HEK293 (cell line): ENCODE data around the gene ADH6.

Source experiments
- CTCF ChIA-PET: fragments of 350-600 bp; formaldehyde crosslinking; extraction: SDS; loops from one replicate; lab custom pipeline; 2021; ENCODE audit warnings: antibody characterized with exemption; lab: Yijun Ruan, JAX
- POLR2A ChIA-PET: fragments of 300-600 bp; formaldehyde crosslinking; extraction: SDS; loops from one replicate; lab custom pipeline; 2020; ENCODE audit warnings: antibody characterized with exemption, inconsistent platforms; lab: Yijun Ruan, JAX
- H3K27ac ChIP-seq: fragments of 200-500 bp; sonication (Bioruptor generic); 2 replicates; pipeline ENCODE4 v1.5.1; 2014; ENCODE audit warnings: low read depth, low read length, control low read depth, inconsistent platforms; ENCODE audit errors: extremely low read depth
- H3K36me3 ChIP-seq, 2 experiments: fragments of 200-500 bp in 1 of 2; sonication (Bioruptor generic) in 1 of 2; 1 replicate in 1 of 2; 2 replicates in 1 of 2; pipeline ENCODE4 v1.5.1; 2014 to 2017; ENCODE audit warnings: inconsistent platforms in 2 of 2, low read length in 2 of 2; ENCODE audit not compliant: control insufficient read depth in 2 of 2, insufficient read depth in 1 of 2
- H3K4me1 ChIP-seq: fragments of 200-500 bp; sonication (Bioruptor generic); 2 replicates; pipeline ENCODE4 v1.5.1; 2014; ENCODE audit warnings: mild to moderate bottlenecking, low read length, inconsistent platforms; ENCODE audit not compliant: control insufficient read depth, insufficient read depth
- H3K4me3 ChIP-seq: 2 replicates; pipeline ENCODE4 v1.5.1; 2011; ENCODE audit warnings: low read depth, mild to moderate bottlenecking, control low read depth, low read length, moderate library complexity
- H3K9me3 ChIP-seq: fragments of 200-500 bp; sonication (Bioruptor generic); 2 replicates; pipeline ENCODE4 v1.5.1; 2014; ENCODE audit warnings: low read depth, low read length, inconsistent platforms; ENCODE audit not compliant: control insufficient read depth, insufficient read depth
- BCL11B ChIP-seq: fragments of 450-650 bp; formaldehyde crosslinking; IDR thresholded peaks from 2 replicates; pipeline ENCODE4 v1.5.1; 2016; ENCODE audit warnings: low read depth, missing biosample characterization, missing genetic modification characterization
- GLI2 ChIP-seq: fragments of 450-650 bp; formaldehyde crosslinking; IDR thresholded peaks from 2 replicates; pipeline ENCODE4; 2017; ENCODE audit warnings: missing biosample characterization, missing genetic modification characterization, low read depth, borderline replicate concordance
- GLI4 ChIP-seq: fragments of 450-650 bp; formaldehyde crosslinking; IDR thresholded peaks from 2 replicates; pipeline ENCODE4 v1.5.1; 2016; ENCODE audit warnings: missing biosample characterization, missing genetic modification characterization
- PBX3 ChIP-seq: sonication (generic); formaldehyde crosslinking; IDR thresholded peaks from 2 replicates; pipeline ENCODE4 v1.8.1; 2022; ENCODE audit warnings: mild to moderate bottlenecking, moderate library complexity, missing genetic modification reagents
- PRDM1 ChIP-seq: fragments of 450-650 bp; formaldehyde crosslinking; IDR thresholded peaks from 2 replicates; pipeline ENCODE4; 2016; ENCODE audit warnings: missing biosample characterization, missing genetic modification characterization
- PRDM6 ChIP-seq: fragments of 450-650 bp; formaldehyde crosslinking; IDR thresholded peaks from 2 replicates; pipeline ENCODE4 v1.5.1; 2017; ENCODE audit warnings: missing biosample characterization, missing genetic modification characterization
- SCRT1 ChIP-seq: fragments of 450-650 bp; formaldehyde crosslinking; IDR thresholded peaks from 2 replicates; pipeline ENCODE4 v1.5.1; 2016; ENCODE audit warnings: missing biosample characterization, missing genetic modification characterization, borderline replicate concordance
- SP7 ChIP-seq: fragments of 450-650 bp; formaldehyde crosslinking; IDR thresholded peaks from 2 replicates; pipeline ENCODE4 v1.5.1; 2016; ENCODE audit warnings: missing biosample characterization, missing genetic modification characterization
- ZBTB49 ChIP-seq: fragments of 450-650 bp; formaldehyde crosslinking; IDR thresholded peaks from 2 replicates; pipeline ENCODE4 v1.5.1; 2016; ENCODE audit warnings: missing biosample characterization, missing genetic modification characterization, low read depth
- ZNF138 ChIP-seq: fragments of 450-650 bp; formaldehyde crosslinking; IDR thresholded peaks from 2 replicates; pipeline ENCODE4 v1.5.1; 2016; ENCODE audit warnings: missing biosample characterization, missing genetic modification characterization, borderline replicate concordance
- ZNF184 ChIP-seq: fragments of 450-650 bp; IDR thresholded peaks from 2 replicates; pipeline ENCODE4 v1.5.1; 2018; ENCODE audit warnings: missing biosample characterization, mild to moderate bottlenecking, missing genetic modification characterization
- ZNF248 ChIP-seq: fragments of 450-650 bp; formaldehyde crosslinking; IDR thresholded peaks from 2 replicates; pipeline ENCODE4 v1.5.1; 2017; ENCODE audit warnings: missing biosample characterization, missing genetic modification characterization
- ZNF26 ChIP-seq: fragments of 450-650 bp; formaldehyde crosslinking; IDR thresholded peaks from 2 replicates; pipeline ENCODE4 v1.5.1; 2016; ENCODE audit warnings: missing biosample characterization, missing genetic modification characterization
- ZNF266 ChIP-seq: fragments of 450-650 bp; formaldehyde crosslinking; IDR thresholded peaks from 2 replicates; pipeline ENCODE4 v1.5.1; 2016; ENCODE audit warnings: missing biosample characterization, missing genetic modification characterization, low read depth
- ZNF398 ChIP-seq: fragments of 450-650 bp; formaldehyde crosslinking; IDR thresholded peaks from 2 replicates; pipeline ENCODE4 v1.5.1; 2017; ENCODE audit warnings: missing biosample characterization, missing genetic modification characterization
- ZNF521 ChIP-seq: fragments of 450-650 bp; formaldehyde crosslinking; IDR thresholded peaks from 2 replicates; pipeline ENCODE4 v1.5.1; 2017; ENCODE audit warnings: missing biosample characterization, mild to moderate bottlenecking, missing genetic modification characterization
- ZNF549 ChIP-seq: fragments of 450-650 bp; IDR thresholded peaks from 2 replicates; pipeline ENCODE4 v1.5.1; 2018; ENCODE audit warnings: missing biosample characterization, missing genetic modification characterization, mild to moderate bottlenecking, inconsistent platforms, moderate library complexity
- ZNF561 ChIP-seq: fragments of 450-650 bp; IDR thresholded peaks from 2 replicates; pipeline ENCODE4 v1.5.1; 2018; ENCODE audit warnings: missing biosample characterization, missing genetic modification characterization, borderline replicate concordance
- ZNF639 ChIP-seq: fragments of 450-650 bp; formaldehyde crosslinking; IDR thresholded peaks from 2 replicates; pipeline ENCODE4 v1.5.1; 2016; ENCODE audit warnings: missing biosample characterization, missing genetic modification characterization
- ZNF664 ChIP-seq: fragments of 450-650 bp; formaldehyde crosslinking; IDR thresholded peaks from 2 replicates; pipeline ENCODE4 v1.5.1; 2016; ENCODE audit warnings: missing biosample characterization, missing genetic modification characterization
- ZNF777 ChIP-seq: fragments of 450-650 bp; formaldehyde crosslinking; IDR thresholded peaks from 2 replicates; pipeline ENCODE4 v1.5.1; 2017; ENCODE audit warnings: missing biosample characterization, missing genetic modification characterization, borderline replicate concordance
- ZNF785 ChIP-seq: fragments of 450-650 bp; formaldehyde crosslinking; IDR thresholded peaks from 2 replicates; pipeline ENCODE4 v1.5.1; 2016; ENCODE audit warnings: missing biosample characterization, missing genetic modification characterization

The ADH6 gene

GRCh38 chr4:99202094-99202493 lies 17.0 kb downstream of the ADH6 start:
- TF ChIP-seq SCRT1 (tag by site-specific recombination), result no peak
- TF ChIP-seq ZNF248 (tag by site-specific recombination), result no peak
- TF ChIP-seq PRDM1 (tag by site-specific recombination), result no peak
- TF ChIP-seq ZNF549 (tag by site-specific recombination), result no peak
- no peak for TF ChIP-seq ZNF639 (tag by site-specific recombination)
- TF ChIP-seq ZNF521 (tag by site-specific recombination), result no peak
- no peak for TF ChIP-seq ZNF138
- TF ChIP-seq, all 188 proteins: peak for 0
- CTCF ChIA-PET, result interaction anchor here (0.6 kb wide), 2 partner anchors 46 to 526 kb away, joined by 3 to 4 read pairs; no protein-coding TSS in a partner anchor
- no peaks in the 10 kb centered on the region for H3K9me3 ChIP-seq
- H3K4me3 ChIP-seq, result no peak overlapping the region
- H3K4me1 ChIP-seq, result no peaks in the 10 kb centered on the region
- no peak overlapping the region for H3K27ac ChIP-seq
- POLR2A ChIA-PET, result no interaction called here
- H3K36me3 ChIP-seq, result no peaks in the 10 kb centered on the region

GRCh38 chr4:99201690-99202089 lies 17.4 kb downstream of the ADH6 start:
- TF ChIP-seq ZNF549 (tag by site-specific recombination), result no peak
- TF ChIP-seq ZNF266 (tag by site-specific recombination), result no peak
- TF ChIP-seq BCL11B (tag by site-specific recombination), result no peak
- TF ChIP-seq ZNF664 (tag by site-specific recombination), result no peak
- no peak for TF ChIP-seq SP7 (tag by site-specific recombination)
- no peak for TF ChIP-seq GLI4 (tag by site-specific recombination)
- TF ChIP-seq ZBTB49 (tag by site-specific recombination), result no peak
- TF ChIP-seq ZNF777 (tag by site-specific recombination), result no peak
- TF ChIP-seq GLI2, result no peak
- CTCF ChIA-PET, result interaction anchor here (0.6 kb wide), 2 partner anchors 45 to 526 kb away, joined by 3 to 4 read pairs; no protein-coding TSS in a partner anchor

GRCh38 chr4:99200138-99200537 lies 18.9 kb downstream of the ADH6 start:
- no peaks in the 10 kb centered on the region for H3K36me3 ChIP-seq
- no peaks in the 10 kb centered on the region for H3K9me3 ChIP-seq
- H3K4me1 ChIP-seq, result no peaks in the 10 kb centered on the region
- no peak overlapping the region for H3K4me3 ChIP-seq
- ChIA-PET CTCF (no interaction called here), POLR2A (no interaction called here)
- H3K27ac ChIP-seq, result no peak overlapping the region
- TF ChIP-seq PBX3 (CRISPR knock-in tag) (no peak), ZNF398 (tag by site-specific recombination) (no peak), ZNF184 (tag by site-specific recombination) (no peak), ZNF561 (no peak), PRDM6 (tag by site-specific recombination) (no peak), ZNF785 (tag by site-specific recombination) (no peak), ZNF26 (tag by site-specific recombination) (no peak), GLI2 (no peak)

More at GRCh38 chr4:99201690-99202089, 17.4 kb downstream of the ADH6 start:
- Histone ChIP-seq H3K9me3 (no peaks in the 10 kb centered on the region), H3K4me1 (no peaks in the 10 kb centered on the region), H3K4me3 (no peak overlapping the region), H3K36me3 (no peaks in the 10 kb centered on the region), H3K27ac (no peak overlapping the region)
- POLR2A ChIA-PET, result no interaction called here
